HL-60/S4 treated with phorbol 12-myristate 13-acetate at 8.2 ng/mL for 4 days and 3 days (cell line): Measurements from ENCODE around the gene NBPF3.
"Not testable (repeated sequence)": the region's sequence is repeated elsewhere in the genome, so short reads cannot be mapped to it uniquely, and the experiment has no call there.

Experiments used
- in situ Hi-C: fragments of 300-500 bp; cut with MboI; formaldehyde crosslinking; loops from 2 replicates; pipeline ENCODE4 v1.15.0; 2022; ENCODE audit warnings: low sequenced_read_pairs

NBPF3 gene

GRCh38 chr1:21437341-21437640 lies 2.6 kb upstream of the NBPF3 start:
- in situ Hi-C loops = no loop called here

- in situ Hi-C loops = not testable (repeated sequence)
Observed at GRCh38 chr1:21438646-21439312, 1.2 kb upstream of the NBPF3 start.

GRCh38 chr1:21439345-21439720 lies 604 bp upstream of the NBPF3 start:
- in situ Hi-C loops = no loop called here

GRCh38 chr1:21440630-21441125 lies 741 bp downstream of the NBPF3 start:
- in situ Hi-C loops = not testable (repeated sequence)

GRCh38 chr1:21446647-21447046 lies 6.7 kb downstream of the NBPF3 start:
- in situ Hi-C loops = not testable (repeated sequence)

- in situ Hi-C loops = no loop called here
Observed at GRCh38 chr1:21447311-21447710, 7.4 kb downstream of the NBPF3 start.

- in situ Hi-C loops = no loop called here
Observed at GRCh38 chr1:21449906-21450305, 10.0 kb downstream of the NBPF3 start.

- in situ Hi-C loops = no loop called here
Observed at GRCh38 chr1:21451212-21451611, 11.3 kb downstream of the NBPF3 start.

- in situ Hi-C loops = no loop called here
Observed at GRCh38 chr1:21451981-21452411, 12.1 kb downstream of the NBPF3 start.

- in situ Hi-C loops = not testable (repeated sequence)
Observed at GRCh38 chr1:21453964-21454614, 14.2 kb downstream of the NBPF3 start.

- in situ Hi-C loops = not testable (repeated sequence)
Observed at GRCh38 chr1:21454904-21455303, 15.0 kb downstream of the NBPF3 start.

- in situ Hi-C loops = no loop called here
Observed at GRCh38 chr1:21457654-21458053, 17.7 kb downstream of the NBPF3 start.

GRCh38 chr1:21465127-21465526 lies 25.2 kb downstream of the NBPF3 start:
- in situ Hi-C loops = not testable (repeated sequence)

- in situ Hi-C loops = not testable (repeated sequence)
Observed at GRCh38 chr1:21467946-21468345, 28.0 kb downstream of the NBPF3 start.

- in situ Hi-C loops = no loop called here
Observed at GRCh38 chr1:21468599-21468998, 28.7 kb downstream of the NBPF3 start.

- in situ Hi-C loops = no loop called here
Observed at GRCh38 chr1:21469581-21469980, 29.6 kb downstream of the NBPF3 start.

GRCh38 chr1:21472861-21473260 lies 32.9 kb downstream of the NBPF3 start:
- in situ Hi-C loops = no loop called here

GRCh38 chr1:21478356-21478755 lies 38.4 kb downstream of the NBPF3 start:
- in situ Hi-C loops = no loop called here

GRCh38 chr1:21483881-21484280 lies 43.9 kb downstream of the NBPF3 start:
- in situ Hi-C loops = not testable (repeated sequence)

GRCh38 chr1:21489146-21489545 lies 49.2 kb downstream of the NBPF3 start:
- in situ Hi-C loops = no loop called here

- in situ Hi-C loops = no loop called here
Observed at GRCh38 chr1:21490774-21491487, 51.0 kb downstream of the NBPF3 start.
